IgD-negative memory B cell (primary cell): Measurements from ENCODE around the gene PIEZO2. TPM values are rescaled to one million over a fixed set of nuclear protein-coding genes. Genes with fewer than 3 reads are reported as not detected.

Experiments used
- H3K27ac Mint-ChIP-seq, 3 donors: one replicate each; pipeline ENCODE4 v1.8.0; 2020 to 2022; ENCODE audit warnings: mild to moderate bottlenecking in 3 of 3, mixed read lengths in 3 of 3, moderate library complexity in 1 of 3
- H3K27me3 Mint-ChIP-seq: one replicate; pipeline ENCODE4 v1.8.0; 2021; ENCODE audit warnings: mixed read lengths
- H3K36me3 Mint-ChIP-seq: one replicate; pipeline ENCODE4 v1.8.0; 2020; ENCODE audit warnings: mild to moderate bottlenecking, mixed read lengths
- H3K4me1 Mint-ChIP-seq, 3 donors: one replicate each; pipeline ENCODE4 v1.8.0; 2020 to 2022; ENCODE audit warnings: mixed read lengths in 3 of 3, mild to moderate bottlenecking in 1 of 3
- H3K4me3 Mint-ChIP-seq, 4 donors: one replicate each; pipeline ENCODE4 v1.8.0; 2020 to 2022; ENCODE audit warnings: mild to moderate bottlenecking in 4 of 4, mixed read lengths in 4 of 4, moderate library complexity in 3 of 4
- H3K9me3 Mint-ChIP-seq, 3 donors: one replicate each; pipeline ENCODE4 v1.8.0; 2020 to 2021; ENCODE audit warnings: mixed read lengths in 3 of 3, mild to moderate bottlenecking in 1 of 3
- polyA plus RNA-seq: library from polyadenylated mRNA; unstranded; fragments of 300-500 nt; fragmentation: Illumina TruSeq; gene quantifications from one replicate; pipeline ENCODE4 v1.2.3, GENCODE V29; 2021

Gene PIEZO2
- polyA plus RNA-seq, 1 donor from 2014 or later: not detected

- Mint-ChIP-seq H3K4me3 (no peak overlapping the region), H3K4me1 (no peaks in the 10 kb centered on the region), H3K36me3 (no peaks in the 10 kb centered on the region), H3K27ac (no peak overlapping the region), H3K27me3 (peaks cover 2% of the 10 kb centered on the region), H3K9me3 (peaks cover 0 to 3% (median 0%) of the 10 kb centered on the region in 3 donors)
These were observed 124.3 kb downstream of the PIEZO2 start for GRCh38 chr18:11024928-11025669.

GRCh38 chr18:11021477-11021876 lies 127.9 kb downstream of the PIEZO2 start:
- H3K4me3 Mint-ChIP-seq: no peak overlapping the region
- H3K4me1 Mint-ChIP-seq: no peaks in the 10 kb centered on the region
- peaks cover 0 to 3% (median 0%) of the 10 kb centered on the region in 3 donors for H3K9me3 Mint-ChIP-seq
- no peaks in the 10 kb centered on the region for H3K27me3 Mint-ChIP-seq
- no peak overlapping the region for H3K27ac Mint-ChIP-seq
- H3K36me3 Mint-ChIP-seq: no peaks in the 10 kb centered on the region

- H3K4me1 Mint-ChIP-seq: no peaks in the 10 kb centered on the region
- peaks cover 0 to 3% (median 0%) of the 10 kb centered on the region in 3 donors for H3K9me3 Mint-ChIP-seq
- no peaks in the 10 kb centered on the region for H3K27me3 Mint-ChIP-seq
- no peak overlapping the region for H3K4me3 Mint-ChIP-seq
- no peak overlapping the region for H3K27ac Mint-ChIP-seq
- no peaks in the 10 kb centered on the region for H3K36me3 Mint-ChIP-seq
These were observed 128.4 kb downstream of the PIEZO2 start for GRCh38 chr18:11020877-11021414.

GRCh38 chr18:11020161-11020853 lies 129.1 kb downstream of the PIEZO2 start:
- H3K36me3 Mint-ChIP-seq: no peaks in the 10 kb centered on the region
- no peaks in the 10 kb centered on the region for H3K27me3 Mint-ChIP-seq
- no peak overlapping the region for H3K27ac Mint-ChIP-seq
- no peaks in the 10 kb centered on the region for H3K4me1 Mint-ChIP-seq
- peaks cover 0 to 3% (median 0%) of the 10 kb centered on the region in 3 donors for H3K9me3 Mint-ChIP-seq
- no peak overlapping the region for H3K4me3 Mint-ChIP-seq

- H3K4me3 Mint-ChIP-seq: no peak overlapping the region
- no peaks in the 10 kb centered on the region for H3K36me3 Mint-ChIP-seq
- peaks cover 0 to 3% (median 0%) of the 10 kb centered on the region in 3 donors for H3K9me3 Mint-ChIP-seq
- no peaks in the 10 kb centered on the region for H3K4me1 Mint-ChIP-seq
- H3K27ac Mint-ChIP-seq: no peak overlapping the region
- no peaks in the 10 kb centered on the region for H3K27me3 Mint-ChIP-seq
These were observed 129.9 kb downstream of the PIEZO2 start for GRCh38 chr18:11019295-11020105.

GRCh38 chr18:11009869-11010268 lies 139.5 kb downstream of the PIEZO2 start:
- Mint-ChIP-seq H3K4me1 (no peaks in the 10 kb centered on the region), H3K36me3 (no peaks in the 10 kb centered on the region), H3K27ac (no peak overlapping the region), H3K27me3 (no peaks in the 10 kb centered on the region), H3K9me3 (peaks cover 0 to 2% (median 0%) of the 10 kb centered on the region in 3 donors), H3K4me3 (no peak overlapping the region)

- H3K27me3 Mint-ChIP-seq: no peaks in the 10 kb centered on the region
- H3K4me3 Mint-ChIP-seq: no peak overlapping the region
- H3K4me1 Mint-ChIP-seq: no peaks in the 10 kb centered on the region
- no peaks in the 10 kb centered on the region for H3K36me3 Mint-ChIP-seq
- H3K9me3 Mint-ChIP-seq: peaks cover 0 to 2% (median 0%) of the 10 kb centered on the region in 3 donors
- H3K27ac Mint-ChIP-seq: no peak overlapping the region
These were observed 140.2 kb downstream of the PIEZO2 start for GRCh38 chr18:11009147-11009546.

GRCh38 chr18:11008505-11008904 lies 140.9 kb downstream of the PIEZO2 start:
- Mint-ChIP-seq H3K36me3 (no peaks in the 10 kb centered on the region), H3K9me3 (peaks cover 0 to 2% (median 0%) of the 10 kb centered on the region in 3 donors), H3K4me3 (no peak overlapping the region), H3K27ac (no peak overlapping the region), H3K4me1 (no peaks in the 10 kb centered on the region), H3K27me3 (no peaks in the 10 kb centered on the region)

GRCh38 chr18:11005528-11005927 lies 143.8 kb downstream of the PIEZO2 start:
- Mint-ChIP-seq H3K4me1 (no peaks in the 10 kb centered on the region), H3K4me3 (no peak overlapping the region)

GRCh38 chr18:11004951-11005350 lies 144.4 kb downstream of the PIEZO2 start:
- Mint-ChIP-seq H3K9me3 (peaks cover 0 to 5% (median 3%) of the 10 kb centered on the region in 3 donors), H3K4me3 (no peak overlapping the region), H3K36me3 (no peaks in the 10 kb centered on the region), H3K27me3 (no peaks in the 10 kb centered on the region), H3K27ac (no peak overlapping the region), H3K4me1 (no peaks in the 10 kb centered on the region)

More at GRCh38 chr18:11005528-11005927, 143.8 kb downstream of the PIEZO2 start:
- Mint-ChIP-seq H3K36me3 (no peaks in the 10 kb centered on the region), H3K27ac (peak overlapping the region in 1 of 3 donors; percentile 11), H3K27me3 (no peaks in the 10 kb centered on the region), H3K9me3 (peaks cover 0 to 5% (median 3%) of the 10 kb centered on the region in 3 donors)

GRCh38 chr18:11004294-11004693 lies 145.1 kb downstream of the PIEZO2 start:
- Mint-ChIP-seq H3K36me3 (no peaks in the 10 kb centered on the region), H3K4me1 (no peaks in the 10 kb centered on the region), H3K9me3 (peaks cover 0 to 5% (median 3%) of the 10 kb centered on the region in 3 donors), H3K4me3 (no peak overlapping the region), H3K27ac (no peak overlapping the region), H3K27me3 (no peaks in the 10 kb centered on the region)

GRCh38 chr18:11002796-11003195 lies 146.6 kb downstream of the PIEZO2 start:
- H3K4me1 Mint-ChIP-seq: no peaks in the 10 kb centered on the region
- no peaks in the 10 kb centered on the region for H3K36me3 Mint-ChIP-seq
- H3K27me3 Mint-ChIP-seq: no peaks in the 10 kb centered on the region

GRCh38 chr18:11002277-11002676 lies 147.1 kb downstream of the PIEZO2 start:
- Mint-ChIP-seq H3K4me1 (no peaks in the 10 kb centered on the region), H3K27me3 (no peaks in the 10 kb centered on the region), H3K27ac (no peak overlapping the region), H3K36me3 (no peaks in the 10 kb centered on the region), H3K9me3 (peaks cover 2 to 7% (median 5%) of the 10 kb centered on the region in 3 donors), H3K4me3 (no peak overlapping the region)

More at GRCh38 chr18:11002796-11003195, 146.6 kb downstream of the PIEZO2 start:
- Mint-ChIP-seq H3K9me3 (peaks cover 3 to 5% (median 4%) of the 10 kb centered on the region in 3 donors), H3K4me3 (no peak overlapping the region), H3K27ac (no peak overlapping the region)

GRCh38 chr18:11000071-11000470 lies 149.3 kb downstream of the PIEZO2 start:
- no peaks in the 10 kb centered on the region for H3K36me3 Mint-ChIP-seq
- H3K9me3 Mint-ChIP-seq: peaks cover 2 to 13% (median 5%) of the 10 kb centered on the region in 3 donors
- H3K27me3 Mint-ChIP-seq: no peaks in the 10 kb centered on the region
- no peaks in the 10 kb centered on the region for H3K4me1 Mint-ChIP-seq
- no peak overlapping the region for H3K4me3 Mint-ChIP-seq
- no peak overlapping the region for H3K27ac Mint-ChIP-seq

- Mint-ChIP-seq H3K4me3 (no peak overlapping the region), H3K36me3 (no peaks in the 10 kb centered on the region), H3K27me3 (no peaks in the 10 kb centered on the region), H3K9me3 (peaks cover 2 to 19% (median 5%) of the 10 kb centered on the region in 3 donors), H3K27ac (no peak overlapping the region), H3K4me1 (no peaks in the 10 kb centered on the region)
These were observed 151.5 kb downstream of the PIEZO2 start for GRCh38 chr18:10997885-10998284.
